ENCODE measurements around the gene CD209.
"Not testable (repeated sequence)": the region's sequence is repeated elsewhere in the genome, so short reads cannot be mapped to it uniquely, and the experiment has no call there.

Gene CD209

DNA sequence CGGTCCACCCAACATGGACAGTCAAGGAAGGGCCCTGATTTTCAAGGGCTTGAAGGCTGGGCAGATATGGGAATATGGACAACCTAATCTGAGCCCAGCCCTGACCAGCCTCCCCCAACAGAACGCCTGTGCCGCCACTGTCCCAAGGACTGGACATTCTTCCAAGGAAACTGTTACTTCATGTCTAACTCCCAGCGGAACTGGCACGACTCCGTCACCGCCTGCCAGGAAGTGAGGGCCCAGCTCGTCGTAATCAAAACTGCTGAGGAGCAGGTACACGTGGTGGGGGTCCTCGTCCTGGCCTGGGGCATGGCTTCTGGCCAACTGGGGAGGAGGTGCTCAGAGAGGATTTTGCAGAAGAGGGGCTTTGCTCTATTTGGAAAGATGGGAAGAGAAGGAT, 19.2 kb upstream of the CD209 start:
- DNase-seq, result no peak

DNA sequence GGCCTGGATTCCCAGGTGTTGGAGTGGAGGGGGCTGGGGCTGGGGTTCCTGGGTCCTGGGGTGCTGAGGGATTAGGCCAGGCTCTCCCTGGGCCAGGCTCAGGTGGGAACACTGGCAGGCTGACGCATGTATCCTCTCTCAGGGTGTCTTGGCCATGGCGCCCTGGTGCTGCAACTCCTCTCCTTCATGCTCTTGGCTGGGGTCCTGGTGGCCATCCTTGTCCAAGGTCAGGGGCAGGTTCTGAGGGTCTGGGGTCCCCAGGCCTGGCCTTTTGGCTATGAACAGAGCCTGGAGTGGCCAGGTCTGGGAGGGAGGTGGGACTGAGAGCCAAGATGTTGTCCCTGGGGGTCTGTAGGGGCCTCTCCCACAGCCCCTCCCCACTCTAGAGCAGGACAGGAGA, 17.7 kb upstream of the CD209 start:
- DNase-seq, result not testable (repeated sequence)

DNA sequence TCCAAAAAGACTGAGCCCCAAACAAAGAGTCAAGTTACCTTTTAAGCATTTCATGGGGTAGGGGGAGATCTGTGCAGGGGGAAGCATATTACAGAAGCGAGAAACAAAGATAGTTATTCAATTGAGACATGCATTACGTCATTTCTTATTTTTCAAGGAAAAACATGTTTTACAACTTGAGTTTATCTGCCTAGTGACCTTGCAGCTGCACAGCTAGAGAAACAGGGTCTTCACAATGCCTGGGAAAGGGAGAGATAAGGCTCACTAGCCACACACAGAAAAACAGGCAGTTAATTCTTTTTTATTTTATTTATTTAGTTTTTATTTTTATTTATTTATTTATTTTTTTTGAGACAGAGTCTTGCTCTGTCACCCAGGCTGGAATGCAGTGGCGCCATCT, 16.8 kb upstream of the CD209 start:
- not testable (repeated sequence) for DNase-seq

DNA sequence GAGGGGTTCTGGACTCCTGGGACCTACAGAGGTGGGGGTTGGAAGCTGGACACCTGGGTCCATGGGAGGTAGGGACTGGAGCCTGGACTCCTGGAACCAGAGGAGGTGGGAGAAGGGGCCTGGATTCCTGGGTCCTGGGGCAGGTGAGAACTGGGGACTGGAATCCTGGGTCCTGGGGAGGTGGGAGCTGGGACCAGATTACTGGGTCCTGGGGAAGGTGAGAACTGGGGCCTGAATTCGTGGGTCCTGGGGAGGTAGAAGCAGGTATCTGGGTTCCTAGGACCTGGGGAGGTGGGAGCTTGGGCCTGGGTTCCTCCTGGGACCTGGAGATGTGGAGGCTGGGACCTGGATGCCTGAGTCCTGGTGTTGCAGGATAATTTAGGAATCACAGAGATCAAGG, 16.4 kb upstream of the CD209 start:
- DNase-seq, result no peak

DNA sequence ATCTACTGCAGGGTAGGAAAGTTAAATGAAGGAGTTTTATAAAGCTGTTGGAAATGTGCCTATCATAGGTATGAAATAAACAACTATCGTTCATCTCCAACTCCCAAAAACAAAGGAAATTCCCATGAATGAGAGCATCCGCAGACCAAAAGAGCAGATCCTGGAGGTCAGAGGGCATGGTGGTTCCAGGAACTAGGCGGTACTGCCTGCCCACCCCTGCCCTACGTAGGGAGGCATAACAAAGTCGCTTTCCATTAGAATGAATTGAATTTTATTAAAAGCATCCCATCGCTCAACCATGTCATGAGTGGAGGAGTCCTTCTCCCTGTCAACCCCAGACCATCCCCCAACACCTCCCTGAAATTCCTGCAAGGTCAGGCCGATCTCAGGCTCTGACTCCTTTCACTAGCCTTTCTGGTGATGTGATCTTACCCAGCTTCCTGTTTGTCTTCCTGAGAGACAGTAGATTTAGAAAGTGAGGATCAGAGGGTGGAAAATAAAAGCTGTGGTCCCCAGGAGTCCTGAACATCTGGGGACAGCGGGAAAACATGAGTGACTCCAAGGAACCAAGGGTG, 15.5 kb upstream of the CD209 start, which contains the start of gene CLEC4M:
Gene CLEC4M (plus strand): TSS at position 525 of the 575 bp plus-strand sequence. CDS start 24 bp downstream, at position 549.
- no peak for DNase-seq

DNA sequence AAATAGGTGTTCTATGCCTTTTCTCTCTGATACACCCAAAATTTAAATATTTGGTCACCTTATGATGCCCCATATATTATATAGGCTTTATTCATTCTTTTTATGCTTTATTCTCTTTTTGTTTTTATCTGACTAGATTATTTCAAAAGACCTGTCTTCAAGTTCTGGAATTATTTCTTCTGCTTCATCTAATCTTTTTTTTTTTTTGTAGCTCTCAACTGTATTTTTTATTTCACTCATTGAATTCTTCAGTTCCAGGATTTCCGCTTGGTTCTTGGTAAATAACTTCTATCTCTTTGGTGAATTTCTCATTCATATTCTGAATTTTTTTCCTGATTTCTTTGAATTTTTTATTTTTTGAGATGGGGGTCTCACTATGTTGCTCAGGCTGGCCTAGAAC, 11.8 kb upstream of the CD209 start:
- no peak for DNase-seq

DNA sequence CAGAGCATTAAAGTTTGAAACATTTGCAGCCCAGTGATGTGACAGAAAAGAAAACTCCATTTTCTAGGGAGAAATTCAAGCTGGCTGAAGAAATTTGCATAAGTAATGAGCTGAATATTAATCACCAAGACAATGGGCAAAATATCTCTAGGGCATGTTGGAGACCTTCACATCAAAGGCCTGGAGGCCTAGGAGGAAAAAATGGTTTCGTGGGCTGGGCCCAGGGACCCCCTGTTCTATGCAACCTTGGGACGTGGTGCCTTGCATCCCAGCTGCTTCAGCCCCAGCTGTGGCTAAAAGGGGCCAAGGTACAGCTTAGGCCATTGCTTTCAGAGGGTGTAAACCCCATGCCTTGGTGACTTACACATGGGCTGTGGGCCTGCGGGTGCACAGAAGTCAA, 10.0 kb upstream of the CD209 start:
- DNase-seq, result no peak

DNA sequence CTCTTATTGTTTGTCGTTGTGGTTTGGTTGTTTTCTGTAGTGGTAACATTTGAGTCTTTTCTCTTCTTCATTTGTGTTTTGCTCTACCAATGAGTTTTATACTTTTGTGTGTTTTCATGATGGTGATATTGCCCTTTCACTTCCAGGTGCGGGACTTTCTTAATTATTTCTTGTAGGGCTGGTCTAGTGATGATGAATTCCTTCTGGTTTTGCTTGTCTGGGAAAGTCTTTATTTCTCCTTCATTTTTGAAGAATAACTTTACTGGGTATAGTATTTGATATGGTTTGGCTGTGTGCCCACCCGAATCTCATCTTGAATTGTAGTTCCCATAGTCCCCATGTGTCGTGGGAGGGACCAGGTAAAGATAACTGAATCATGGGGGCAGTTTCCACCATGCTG, 8.9 kb upstream of the CD209 start:
- DNase-seq, result no peak

GRCh38 chr19:7751157-7751783, 3.9 kb upstream of the CD209 start:
- no peak for DNase-seq

- no peak for DNase-seq
Observed at GRCh38 chr19:7748756-7749155, 1.4 kb upstream of the CD209 start.

- DNase-seq, result no peak
Observed at GRCh38 chr19:7748171-7748570, 837 bp upstream of the CD209 start.

DNA sequence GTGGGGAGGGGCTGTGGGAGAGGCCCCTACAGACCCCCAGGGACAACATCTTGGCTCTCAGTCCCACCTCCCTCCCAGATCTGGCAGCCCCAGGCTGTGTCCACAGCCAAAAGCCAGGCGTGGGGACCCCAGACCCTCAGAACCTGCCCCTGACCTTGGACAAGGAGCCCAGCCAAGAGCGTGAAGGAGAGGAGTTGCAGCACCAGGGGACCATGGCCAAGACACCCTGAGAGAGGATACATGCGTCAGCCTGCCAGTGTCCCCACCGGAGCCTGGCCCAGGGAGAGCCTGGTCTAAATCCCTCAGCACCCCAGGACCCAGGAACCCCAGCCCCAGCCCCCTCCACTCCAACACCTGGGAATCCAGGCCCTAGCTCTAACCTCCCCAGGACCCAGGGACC, 1.0 kb downstream of the CD209 start:
- not testable (repeated sequence) for DNase-seq

GRCh38 chr19:7744871-7745650, 2.3 kb downstream of the CD209 start:
- no peak for DNase-seq

GRCh38 chr19:7744199-7744786, 3.0 kb downstream of the CD209 start:
- no peak for DNase-seq

DNA sequence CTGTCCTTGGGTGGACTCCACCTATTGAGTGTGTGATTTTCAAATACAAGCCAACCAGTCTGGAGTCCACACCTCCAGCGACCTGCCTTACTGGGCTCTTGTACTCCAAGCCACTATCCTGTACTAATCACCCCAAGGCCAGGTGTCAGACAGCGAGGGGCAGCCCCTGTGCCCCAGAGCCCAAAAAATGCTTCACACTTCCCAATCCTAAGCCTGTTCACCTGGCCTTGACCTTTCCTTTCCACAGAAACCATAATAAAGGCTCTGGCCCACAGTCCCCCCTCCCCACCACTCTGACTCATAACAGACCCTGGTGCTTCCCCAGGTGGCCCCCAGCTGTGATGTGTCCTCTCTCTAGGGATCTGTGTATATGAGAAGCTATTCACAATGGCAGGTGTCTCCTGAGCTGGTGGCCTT, 3.9 kb downstream of the CD209 start:
- DNase-seq, result no peak

GRCh38 chr19:7742991-7743390, 4.3 kb downstream of the CD209 start:
- no peak for DNase-seq

- no peak for DNase-seq
Observed at GRCh38 chr19:7742575-7742974, 4.8 kb downstream of the CD209 start.

DNA sequence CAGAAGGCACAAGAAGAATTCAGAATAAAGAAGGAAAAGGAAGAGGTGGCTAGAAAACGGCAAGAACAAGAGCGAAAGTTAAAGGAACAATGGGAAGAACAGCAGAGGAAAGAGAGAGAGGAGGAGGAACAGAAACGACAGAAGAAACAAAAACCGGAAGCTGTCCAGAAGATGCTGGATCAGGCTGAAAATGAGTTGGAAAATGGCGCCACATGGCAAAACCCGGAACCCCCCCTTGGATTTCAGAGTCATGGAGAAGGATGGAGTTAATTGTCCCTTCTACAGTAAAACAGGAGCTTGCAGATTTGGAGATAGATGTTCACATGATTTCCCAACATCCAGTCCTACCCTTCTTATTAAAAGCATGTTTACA, 6.7 kb downstream of the CD209 start:
- no peak for DNase-seq

- DNase-seq, result no peak
Observed at GRCh38 chr19:7739801-7740681, 7.3 kb downstream of the CD209 start.

DNA sequence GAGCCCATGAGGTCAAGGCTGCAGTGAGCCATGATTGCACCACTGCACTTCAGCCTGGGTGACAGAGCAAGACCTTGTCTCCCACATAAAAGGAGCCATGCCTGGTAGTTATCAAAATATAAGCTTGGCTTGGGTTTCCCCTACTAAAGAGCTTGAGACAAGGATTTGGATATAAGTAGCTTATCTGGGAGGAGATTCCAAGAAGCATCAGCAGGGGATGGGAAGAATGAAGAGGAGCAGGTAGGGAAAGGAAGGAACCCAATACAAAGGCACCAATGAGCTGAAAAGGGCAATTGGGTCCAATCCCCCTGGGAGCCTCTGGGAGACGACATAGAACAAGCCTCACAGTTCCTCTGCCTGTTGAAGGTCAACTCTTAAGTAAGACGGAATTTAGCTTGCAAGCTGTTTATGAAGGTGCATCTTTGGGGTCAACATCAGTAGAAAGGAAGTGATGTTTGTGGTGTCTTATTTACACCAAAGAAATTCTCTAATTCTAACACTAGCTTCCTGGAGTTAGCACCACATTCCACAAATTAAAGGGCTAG, 8.1 kb downstream of the CD209 start:
- no peak for DNase-seq

GRCh38 chr19:7738023-7738422, 9.3 kb downstream of the CD209 start:
- DNase-seq, result no peak

- DNase-seq, result no peak
Observed at GRCh38 chr19:7737215-7737614, 10.1 kb downstream of the CD209 start.

GRCh38 chr19:7736148-7736547, 11.2 kb downstream of the CD209 start:
- DNase-seq, result no peak
